Chondrocyte (in vitro differentiated cells): ENCODE results near the gene TUBA1A. TPM values are rescaled to one million over a fixed set of nuclear protein-coding genes. Genes with fewer than 3 reads are reported as not detected.

Experiments used
- DNase-seq: peaks from one replicate; pipeline ENCODE4 v3.0.0; 2021; ENCODE audit warnings: mixed read lengths, low spot score
- H3K27ac Mint-ChIP-seq: one replicate; pipeline ENCODE4 v1.8.0; 2021; ENCODE audit warnings: mild to moderate bottlenecking, moderate library complexity, mixed read lengths; ENCODE audit not compliant: unreplicated experiment
- H3K27me3 Mint-ChIP-seq: 2 replicates; pipeline ENCODE4 v1.8.0; 2021; ENCODE audit warnings: low read depth, mixed read lengths
- H3K36me3 Mint-ChIP-seq: 2 replicates; pipeline ENCODE4 v1.8.0; 2021; ENCODE audit warnings: low read depth, mixed read lengths
- H3K4me1 Mint-ChIP-seq: 2 replicates; pipeline ENCODE4 v1.8.0; 2021; ENCODE audit warnings: low read depth, mild to moderate bottlenecking, mixed read lengths
- H3K4me3 Mint-ChIP-seq: one replicate; pipeline ENCODE4 v1.8.0; 2021; ENCODE audit warnings: mild to moderate bottlenecking, moderate library complexity, mixed read lengths; ENCODE audit not compliant: unreplicated experiment
- H3K9me3 Mint-ChIP-seq: 2 replicates; pipeline ENCODE4 v1.8.0; 2021; ENCODE audit warnings: low read depth, mixed read lengths
- total RNA-seq: library from RNA; stranded (reverse); gene quantifications from 3 replicates; pipeline ENCODE4 v1.2.1, GENCODE V29; 2021
- TF ChIP-seq, protein P1 (sequence below): fragments of 200-600 bp; sonication (generic); IDR thresholded peaks from 2 replicates; pipeline ENCODE4 v1.5.0; 2021; ENCODE audit warnings: antibody characterized with exemption, mild to moderate bottlenecking, moderate library complexity

The TUBA1A gene
- total RNA-seq, 1 donor from 2014 or later: 437 TPM

- Mint-ChIP-seq H3K27me3 (no peaks in the 10 kb centered on the region), H3K36me3 (no peaks in the 10 kb centered on the region), H3K4me3 (no peak overlapping the region), H3K4me1 (peaks cover 22% of the 10 kb centered on the region), H3K9me3 (no peaks in the 10 kb centered on the region), H3K27ac (no peak overlapping the region)
- TF ChIP-seq, protein P1, sequence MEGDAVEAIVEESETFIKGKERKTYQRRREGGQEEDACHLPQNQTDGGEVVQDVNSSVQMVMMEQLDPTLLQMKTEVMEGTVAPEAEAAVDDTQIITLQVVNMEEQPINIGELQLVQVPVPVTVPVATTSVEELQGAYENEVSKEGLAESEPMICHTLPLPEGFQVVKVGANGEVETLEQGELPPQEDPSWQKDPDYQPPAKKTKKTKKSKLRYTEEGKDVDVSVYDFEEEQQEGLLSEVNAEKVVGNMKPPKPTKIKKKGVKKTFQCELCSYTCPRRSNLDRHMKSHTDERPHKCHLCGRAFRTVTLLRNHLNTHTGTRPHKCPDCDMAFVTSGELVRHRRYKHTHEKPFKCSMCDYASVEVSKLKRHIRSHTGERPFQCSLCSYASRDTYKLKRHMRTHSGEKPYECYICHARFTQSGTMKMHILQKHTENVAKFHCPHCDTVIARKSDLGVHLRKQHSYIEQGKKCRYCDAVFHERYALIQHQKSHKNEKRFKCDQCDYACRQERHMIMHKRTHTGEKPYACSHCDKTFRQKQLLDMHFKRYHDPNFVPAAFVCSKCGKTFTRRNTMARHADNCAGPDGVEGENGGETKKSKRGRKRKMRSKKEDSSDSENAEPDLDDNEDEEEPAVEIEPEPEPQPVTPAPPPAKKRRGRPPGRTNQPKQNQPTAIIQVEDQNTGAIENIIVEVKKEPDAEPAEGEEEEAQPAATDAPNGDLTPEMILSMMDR: peak; percentile 39
- DNase-seq: no peak
Observed at GRCh38 chr12:49225576-49226166, 36.8 kb upstream of the TUBA1A start.

DNA sequence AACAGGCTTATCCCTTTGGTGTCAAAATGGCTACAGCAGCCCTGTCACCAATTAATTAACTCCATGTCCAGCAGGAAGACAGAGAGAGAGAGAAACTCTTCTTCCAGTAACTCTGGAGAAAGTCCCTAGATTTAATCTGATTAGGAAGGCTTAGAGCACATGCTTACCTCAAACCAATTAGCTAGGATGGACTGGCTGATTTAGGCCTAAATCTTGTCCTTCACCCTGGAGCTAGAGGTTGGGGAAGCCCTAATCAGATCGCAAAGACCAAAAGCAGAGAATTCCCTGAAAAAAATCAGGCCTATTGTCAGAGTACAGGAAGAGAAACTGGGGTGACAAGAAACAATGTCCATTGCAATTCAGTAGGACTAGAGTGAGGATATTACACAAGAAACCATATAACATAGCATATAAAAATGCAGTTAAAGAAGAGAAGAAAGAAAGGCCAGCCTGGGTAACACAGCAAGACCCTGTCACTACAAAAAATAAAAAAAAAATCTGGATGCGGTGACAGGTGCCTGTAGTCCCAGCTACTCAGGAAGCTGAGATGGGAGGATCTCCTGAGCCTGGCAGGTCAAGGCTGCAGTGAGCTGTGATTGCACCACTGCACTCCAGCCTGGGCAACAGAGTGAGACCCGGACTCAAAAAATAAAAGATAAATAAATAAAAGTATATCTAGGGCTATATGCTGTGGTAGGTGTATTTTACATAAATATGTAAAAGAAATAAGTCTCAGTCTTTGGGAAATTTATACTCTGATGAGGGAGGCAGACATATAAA, 34.9 kb upstream of the TUBA1A start:
- Mint-ChIP-seq H3K9me3 (no peaks in the 10 kb centered on the region), H3K4me1 (peaks cover 25% of the 10 kb centered on the region), H3K4me3 (no peak overlapping the region), H3K27ac (no peak overlapping the region), H3K36me3 (no peaks in the 10 kb centered on the region), H3K27me3 (no peaks in the 10 kb centered on the region)
- DNase-seq: no peak
- TF ChIP-seq, protein P1: no peak

- DNase-seq: no peak
- H3K36me3 Mint-ChIP-seq: no peaks in the 10 kb centered on the region
- H3K27me3 Mint-ChIP-seq: no peaks in the 10 kb centered on the region
- peak overlapping the region; percentile 86 for H3K27ac Mint-ChIP-seq
- TF ChIP-seq, protein P1: no peak
- H3K4me1 Mint-ChIP-seq: peaks cover 25% of the 10 kb centered on the region
- no peaks in the 10 kb centered on the region for H3K9me3 Mint-ChIP-seq
- no peak overlapping the region for H3K4me3 Mint-ChIP-seq
Observed at GRCh38 chr12:49223122-49223521, 34.2 kb upstream of the TUBA1A start.

DNA sequence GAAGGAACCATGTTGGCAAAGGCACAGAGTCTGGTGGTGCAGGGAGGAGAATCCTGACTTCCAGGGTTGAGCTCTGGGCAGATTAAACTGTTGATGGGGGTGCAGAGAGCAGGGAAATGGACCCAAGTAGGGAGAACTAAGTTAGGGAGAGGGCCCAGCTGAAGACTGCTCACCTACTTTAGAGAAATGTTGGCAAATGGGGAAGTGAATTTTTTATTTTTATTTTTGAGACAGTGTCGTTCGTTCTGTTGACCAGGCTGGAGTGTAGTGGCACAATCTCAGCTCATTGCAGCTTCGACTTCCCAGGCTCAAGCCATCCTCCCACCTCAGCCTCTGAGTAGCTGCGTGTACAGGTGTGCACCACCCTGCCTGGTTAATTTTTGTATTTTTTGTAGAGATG, 32.1 kb upstream of the TUBA1A start:
- Mint-ChIP-seq H3K4me3 (no peak overlapping the region), H3K27ac (no peak overlapping the region)

DNA sequence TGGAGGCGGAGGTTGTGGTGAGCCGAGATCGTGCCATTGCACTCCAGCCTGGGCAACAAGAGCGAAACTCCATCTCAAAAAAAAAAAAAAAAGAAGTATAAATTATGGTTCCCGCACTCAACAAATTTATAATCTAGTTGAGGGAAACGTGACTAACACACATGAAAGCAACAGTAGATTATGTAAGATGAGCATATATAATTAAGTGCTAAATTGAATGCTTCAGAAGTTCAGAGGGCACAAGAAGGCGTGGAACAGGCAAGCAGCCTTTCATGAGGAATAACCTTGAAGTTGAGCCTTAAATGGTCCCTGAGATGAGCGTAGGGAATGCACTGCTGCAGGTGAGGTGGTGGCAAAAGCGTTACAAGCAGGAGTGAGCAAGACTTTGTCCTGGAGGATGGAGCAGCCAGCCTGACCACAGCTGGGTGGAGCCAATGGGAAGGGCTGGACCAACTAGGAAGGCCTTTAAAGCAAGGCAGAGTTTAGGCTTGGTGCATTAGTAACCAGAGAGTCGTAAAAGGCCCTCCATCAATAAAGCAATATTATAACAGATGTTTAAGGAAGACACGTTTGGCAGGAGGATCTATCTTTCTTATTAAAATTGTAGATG, 30.6 kb upstream of the TUBA1A start:
- Mint-ChIP-seq H3K4me1 (peaks cover 35% of the 10 kb centered on the region), H3K36me3 (no peaks in the 10 kb centered on the region), H3K27ac (no peak overlapping the region), H3K27me3 (no peaks in the 10 kb centered on the region), H3K4me3 (no peak overlapping the region), H3K9me3 (no peaks in the 10 kb centered on the region)
- no peak for DNase-seq
- TF ChIP-seq, protein P1: no peak

More for the DNA sequence above, 32.1 kb upstream of the TUBA1A start:
- H3K9me3 Mint-ChIP-seq: no peaks in the 10 kb centered on the region
- no peaks in the 10 kb centered on the region for H3K36me3 Mint-ChIP-seq
- H3K27me3 Mint-ChIP-seq: no peaks in the 10 kb centered on the region
- peaks cover 25% of the 10 kb centered on the region for H3K4me1 Mint-ChIP-seq
- no peak for DNase-seq
- TF ChIP-seq, protein P1: no peak
